GM12801 (cell line): ENCODE results near the gene TGFBR3L.

Source experiments
- CTCF ChIP-seq: IDR thresholded peaks from one replicate; pipeline ENCODE4 v1.5.1; 2011; ENCODE audit warnings: control low read depth; ENCODE audit not compliant: insufficient read length; ENCODE audit errors: extremely low read depth

Gene TGFBR3L

GRCh38 chr19:7959211-7959610 is 44.6 kb downstream of the TGFBR3L start:
- TF ChIP-seq CTCF = no peak

DNA sequence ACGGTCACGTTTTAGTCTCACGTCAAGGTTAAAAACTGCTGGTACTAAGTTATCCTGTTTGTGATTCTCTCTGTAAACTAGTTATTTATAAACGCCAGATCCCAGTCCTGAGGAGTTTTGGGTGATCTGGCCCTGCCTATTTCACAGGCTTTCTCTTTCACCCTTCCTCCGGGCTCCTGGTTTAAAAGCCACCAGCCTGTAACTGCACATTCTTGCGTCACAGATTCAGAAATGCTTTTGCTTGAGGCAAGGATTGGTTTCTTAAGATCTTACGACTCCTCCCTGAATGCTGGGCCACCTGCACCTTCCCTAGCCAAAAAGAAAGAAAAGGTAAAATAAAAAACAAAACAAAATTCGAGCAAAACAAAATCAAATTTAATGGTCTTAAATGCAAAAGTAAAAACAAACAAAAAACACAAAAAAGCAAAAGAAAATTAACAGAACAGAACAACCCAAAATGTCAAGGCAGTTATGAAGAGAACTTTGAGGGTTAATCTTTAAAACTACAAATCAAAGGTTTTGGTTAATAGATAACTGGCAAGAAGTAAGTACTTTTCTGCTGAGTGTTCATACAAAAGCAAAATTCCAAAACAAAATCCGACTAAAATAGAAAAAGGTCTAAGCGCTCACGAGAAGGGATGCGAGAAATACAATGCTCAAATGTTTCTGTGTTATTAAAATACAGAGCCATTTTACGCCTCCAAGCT is 47.4 kb downstream of the TGFBR3L start:
- TF ChIP-seq CTCF = no peak

GRCh38 chr19:7962644-7963268 is 48.1 kb downstream of the TGFBR3L start:
- no peak for TF ChIP-seq CTCF

GRCh38 chr19:7963566-7963965 is 48.9 kb downstream of the TGFBR3L start:
- no peak for TF ChIP-seq CTCF

DNA sequence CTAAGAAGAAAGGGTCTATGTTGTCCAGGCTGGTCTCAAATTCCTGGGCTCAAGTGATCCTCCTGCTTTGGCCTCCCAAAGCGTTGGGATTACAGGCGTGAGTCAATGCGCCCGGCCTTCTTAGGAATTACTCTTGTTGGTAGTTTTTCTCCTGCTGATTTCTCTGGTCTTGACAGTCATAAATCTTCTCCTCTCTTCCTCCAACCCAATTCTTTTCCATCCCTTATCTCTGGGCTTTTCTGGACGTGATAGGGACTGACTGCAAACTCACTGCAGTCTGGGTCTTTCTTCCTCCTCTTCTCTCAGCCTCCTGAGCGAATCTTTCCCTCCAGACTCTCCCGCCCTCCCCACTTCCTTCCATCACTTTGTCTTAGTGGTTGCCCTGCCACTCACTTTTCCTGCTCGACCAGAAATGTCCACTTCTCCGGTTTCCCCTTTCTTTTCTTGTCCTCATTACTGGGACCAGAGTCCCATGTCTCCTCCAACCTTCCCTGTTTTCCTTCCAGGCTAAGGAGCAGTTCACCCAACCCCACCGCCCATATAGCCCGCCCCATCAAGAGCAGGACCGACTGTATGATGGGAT is 50.7 kb downstream of the TGFBR3L start:
- TF ChIP-seq CTCF = no peak

DNA sequence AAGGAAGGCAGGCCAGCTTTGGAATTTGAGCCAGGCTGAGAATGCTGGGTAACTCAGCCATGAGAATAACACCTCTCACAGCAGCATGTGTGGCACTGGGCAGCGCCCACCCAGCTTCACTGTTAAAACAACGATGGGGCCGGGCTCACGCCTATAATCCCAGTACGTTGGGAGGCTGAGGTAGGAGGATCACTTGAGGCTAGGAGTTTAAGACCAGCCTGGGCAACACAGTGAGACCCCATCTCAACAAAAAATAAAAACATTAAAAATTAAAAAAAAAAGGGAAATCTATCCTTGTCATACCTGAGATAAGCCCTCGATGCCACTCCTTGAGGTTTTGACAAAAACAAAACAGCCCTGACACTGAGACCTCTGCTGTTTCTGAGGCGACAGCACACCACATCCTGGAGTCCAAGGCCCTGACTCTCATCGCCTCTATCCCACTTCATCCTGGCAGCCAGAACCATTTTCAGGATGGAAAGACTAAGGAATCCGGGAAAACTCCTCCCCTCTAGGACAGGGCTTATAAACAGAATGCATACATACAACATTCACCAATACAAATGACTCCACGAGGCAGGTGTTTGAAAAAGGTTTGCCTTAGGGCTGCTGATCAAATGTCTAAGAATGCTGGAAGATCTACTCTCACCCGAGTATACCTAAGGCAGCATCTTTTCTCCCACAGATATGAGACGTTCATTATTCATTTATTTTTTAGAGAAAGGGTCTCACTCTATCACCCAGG is 51.5 kb downstream of the TGFBR3L start:
- no peak for TF ChIP-seq CTCF

DNA sequence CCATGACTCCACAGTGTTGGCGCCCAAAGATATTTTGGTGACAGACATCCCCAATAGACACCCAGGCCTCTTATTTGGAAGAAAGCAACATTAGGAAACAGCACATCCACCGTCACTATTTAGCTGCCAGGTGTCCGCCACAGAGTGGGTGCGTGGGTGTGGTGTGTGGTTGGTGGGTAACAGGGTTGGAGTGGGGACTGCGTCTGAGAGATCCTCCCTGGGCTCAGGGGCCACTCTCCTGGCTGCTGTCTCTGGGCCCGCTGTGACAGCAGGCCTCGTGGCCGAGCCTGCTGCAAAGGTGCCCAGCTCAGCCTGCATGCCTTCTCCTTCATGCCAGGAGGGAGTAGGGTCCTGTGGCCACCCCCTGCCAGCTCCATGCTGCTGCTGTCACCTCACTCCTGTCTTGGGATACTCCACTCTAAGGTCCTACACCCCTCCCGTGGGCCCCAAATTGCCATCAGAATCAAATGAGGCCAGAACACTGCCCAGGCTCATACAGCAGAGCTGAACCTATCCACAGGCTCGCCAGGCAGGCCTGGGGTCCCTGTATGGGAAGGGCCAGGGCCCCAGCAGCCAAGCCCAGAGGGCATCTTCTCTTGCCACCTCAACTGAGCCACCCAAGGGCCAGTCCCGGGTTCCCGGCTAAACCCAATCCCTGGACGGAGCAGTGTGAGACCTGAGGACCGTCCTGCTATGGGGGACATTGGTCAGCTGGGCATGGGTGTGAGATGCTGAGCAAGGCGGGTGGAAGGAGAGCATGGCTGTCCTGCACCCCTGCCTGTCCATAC is 53.6 kb downstream of the TGFBR3L start:
- TF ChIP-seq CTCF = no peak
